Smooth muscle cell of the brain vasculature (primary cell): ENCODE results near the gene ENOX1.

Source experiments
- DNase-seq: peaks from one replicate; pipeline ENCODE4 v3.0.0-alpha.2; 2012; ENCODE audit warnings: low read depth, low spot score

The ENOX1 gene

DNA sequence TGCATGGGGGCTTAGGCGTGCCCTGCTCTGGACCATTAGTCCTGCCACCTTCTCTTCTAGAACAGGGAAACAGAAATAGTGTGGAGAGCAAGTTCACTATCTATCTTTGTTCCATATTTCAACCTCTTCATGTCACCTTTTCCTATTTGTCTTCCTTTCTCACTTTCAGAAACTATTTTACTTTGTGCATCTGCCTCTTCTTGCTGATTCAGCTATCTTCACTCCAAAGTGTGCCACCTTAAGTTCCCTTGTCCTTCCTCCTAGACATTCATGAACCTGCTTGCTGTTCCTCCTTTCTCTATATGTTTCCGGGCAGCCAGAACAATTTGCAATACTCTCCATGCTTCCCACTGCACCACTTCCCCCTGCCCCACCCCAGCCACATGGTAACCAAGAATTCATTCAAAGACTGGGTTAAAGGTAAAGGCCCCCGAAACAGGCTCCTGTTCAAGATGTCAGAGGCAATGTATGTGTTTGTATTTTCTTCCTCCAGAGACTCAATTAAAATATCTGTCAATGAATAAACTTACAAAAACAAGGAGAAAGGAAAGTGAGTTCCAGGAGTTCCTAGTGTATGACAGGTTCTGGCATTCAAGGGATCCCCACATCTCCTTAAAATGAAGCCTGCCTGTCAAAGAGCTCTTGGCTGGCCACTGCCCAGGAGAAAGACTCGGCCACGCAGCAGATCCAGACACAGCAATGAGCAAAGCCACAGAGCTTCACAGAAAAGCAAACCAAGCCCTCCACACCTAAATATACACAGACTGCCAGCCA lies 495.3 kb downstream of the ENOX1 start:
- DNase-seq, result no peak

DNA sequence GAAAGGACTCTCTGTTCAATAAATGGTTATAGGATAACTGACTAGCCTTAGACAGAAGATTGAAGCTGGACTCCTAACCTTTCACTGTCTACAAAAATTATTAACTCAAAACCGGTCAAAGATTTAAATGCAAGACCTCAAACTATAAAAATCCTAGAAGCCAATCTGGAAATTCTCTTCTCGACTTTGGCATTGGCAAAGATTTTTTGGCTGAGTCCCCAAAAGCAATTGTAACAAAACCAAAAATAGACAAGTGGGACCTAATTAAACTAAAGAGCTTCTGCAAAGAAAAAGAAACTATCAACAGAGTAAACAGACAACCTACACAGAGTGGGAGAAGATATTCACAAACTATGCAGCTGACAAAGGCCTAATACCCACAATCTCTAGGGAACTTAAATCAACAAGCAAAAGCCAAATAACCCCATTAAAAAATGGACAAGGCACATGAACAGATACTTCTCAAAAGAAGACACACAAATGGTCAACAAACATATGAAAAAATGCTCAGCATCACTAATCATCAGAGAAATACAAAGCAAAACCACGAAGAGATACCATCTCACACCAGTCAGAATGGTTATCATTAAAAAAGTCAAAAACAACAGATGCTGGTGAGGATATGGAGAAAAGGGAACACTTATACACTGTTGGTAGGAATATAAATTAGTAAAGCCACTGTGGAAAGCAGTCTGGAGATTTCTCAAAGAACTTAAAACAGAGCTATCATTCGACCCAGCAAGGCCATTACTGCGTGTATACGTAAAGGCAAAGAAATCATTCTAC lies 497.1 kb downstream of the ENOX1 start:
- no peak for DNase-seq

- DNase-seq, result no peak
Observed at GRCh38 chr13:43286751-43287150, 500.0 kb downstream of the ENOX1 start.

- DNase-seq, result no peak
Observed at GRCh38 chr13:43285933-43286597, 500.7 kb downstream of the ENOX1 start.

- no peak for DNase-seq
Observed at GRCh38 chr13:43284162-43284561, 502.6 kb downstream of the ENOX1 start.

- DNase-seq, result no peak
Observed at GRCh38 chr13:43279696-43280095, 507.1 kb downstream of the ENOX1 start.

- DNase-seq, result no peak
Observed at GRCh38 chr13:43278127-43278526, 508.6 kb downstream of the ENOX1 start.

- DNase-seq, result no peak
Observed at GRCh38 chr13:43277142-43277541, 509.6 kb downstream of the ENOX1 start.

DNA sequence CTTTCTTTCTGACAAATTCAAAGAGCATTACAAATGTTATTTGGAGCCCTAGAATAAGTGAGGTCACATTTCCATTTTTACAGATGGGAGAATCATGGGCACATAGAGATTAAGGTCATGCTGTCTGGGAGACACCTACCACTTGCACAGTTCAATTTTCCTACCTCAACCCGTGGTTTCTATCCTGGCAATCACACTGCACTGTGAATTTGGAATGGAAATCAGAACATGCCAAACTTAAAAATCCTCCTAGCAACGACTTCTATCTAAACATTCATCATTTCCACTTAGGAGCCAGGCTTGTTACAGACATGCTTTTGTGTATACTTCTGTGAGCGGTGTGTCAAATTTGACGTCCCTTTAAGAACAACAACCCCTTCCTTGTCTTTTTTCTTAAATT lies 511.9 kb downstream of the ENOX1 start:
- no peak for DNase-seq

DNA sequence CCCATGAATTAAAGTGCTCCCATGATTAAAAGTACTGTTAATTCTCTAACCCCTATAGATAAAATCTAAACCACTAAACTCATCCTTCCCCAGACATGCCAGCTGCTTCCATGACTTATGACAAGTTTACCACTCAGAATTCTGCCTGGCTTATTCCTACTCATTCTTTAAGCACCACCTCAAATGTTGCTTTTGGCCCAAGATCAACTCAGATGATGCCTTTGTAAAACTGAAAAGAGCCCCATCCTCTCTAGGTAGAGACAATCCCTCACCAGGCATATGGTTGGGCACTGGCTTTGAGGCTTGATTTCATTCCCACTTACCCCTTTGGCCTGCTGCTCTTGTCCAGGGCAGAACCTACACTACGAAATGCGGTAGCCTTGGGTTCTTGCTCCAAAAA lies 513.4 kb downstream of the ENOX1 start:
- DNase-seq, result no peak

GRCh38 chr13:43272851-43273250 lies 513.9 kb downstream of the ENOX1 start:
- no peak for DNase-seq

DNA sequence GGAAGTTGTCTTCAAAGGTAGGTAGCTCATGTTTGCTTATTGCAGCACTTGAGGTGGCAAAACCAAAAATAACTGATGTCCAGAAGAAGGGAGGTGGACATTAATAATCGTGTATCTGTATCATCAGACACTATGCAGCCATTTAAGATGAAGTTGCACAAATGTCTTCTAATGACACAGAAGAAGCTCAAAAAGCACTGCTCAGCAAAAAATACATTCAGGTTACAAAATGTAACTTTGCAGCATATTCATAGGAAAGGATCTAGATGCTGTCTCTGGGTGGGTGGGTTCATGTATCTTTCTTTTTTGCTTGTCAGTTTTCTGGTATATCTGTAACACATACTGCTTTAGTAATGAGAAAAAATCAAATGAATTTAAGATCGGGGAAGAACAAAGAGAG lies 515.6 kb downstream of the ENOX1 start:
- DNase-seq, result no peak

- no peak for DNase-seq
Observed at GRCh38 chr13:43270130-43270830, 516.5 kb downstream of the ENOX1 start.

- peak; percentile 37 for DNase-seq
Observed at GRCh38 chr13:43269037-43269481, 517.7 kb downstream of the ENOX1 start.

DNA sequence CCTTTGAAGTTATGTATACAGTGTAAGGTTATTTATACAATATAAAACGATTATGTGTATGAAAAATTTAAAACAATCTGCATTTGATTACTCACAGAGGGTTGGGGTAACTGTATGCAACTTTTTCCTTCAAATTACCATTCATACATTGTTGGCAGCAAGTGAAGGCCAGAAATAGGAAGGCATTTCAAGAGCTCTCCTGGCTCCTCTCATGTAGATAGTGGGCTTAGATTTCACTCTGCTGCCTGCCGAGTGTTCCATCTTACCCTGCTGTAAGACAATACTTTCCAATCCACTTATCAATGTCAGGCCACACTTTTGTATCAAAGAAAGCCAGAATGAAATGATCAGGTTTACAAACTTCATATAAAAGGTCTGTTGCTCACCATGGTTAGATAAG lies 518.1 kb downstream of the ENOX1 start:
- no peak for DNase-seq

- no peak for DNase-seq
Observed at GRCh38 chr13:43267916-43268315, 518.9 kb downstream of the ENOX1 start.

- DNase-seq, result no peak
Observed at GRCh38 chr13:43266936-43267615, 519.7 kb downstream of the ENOX1 start.

GRCh38 chr13:43265028-43265427 lies 521.7 kb downstream of the ENOX1 start:
- DNase-seq, result no peak

DNA sequence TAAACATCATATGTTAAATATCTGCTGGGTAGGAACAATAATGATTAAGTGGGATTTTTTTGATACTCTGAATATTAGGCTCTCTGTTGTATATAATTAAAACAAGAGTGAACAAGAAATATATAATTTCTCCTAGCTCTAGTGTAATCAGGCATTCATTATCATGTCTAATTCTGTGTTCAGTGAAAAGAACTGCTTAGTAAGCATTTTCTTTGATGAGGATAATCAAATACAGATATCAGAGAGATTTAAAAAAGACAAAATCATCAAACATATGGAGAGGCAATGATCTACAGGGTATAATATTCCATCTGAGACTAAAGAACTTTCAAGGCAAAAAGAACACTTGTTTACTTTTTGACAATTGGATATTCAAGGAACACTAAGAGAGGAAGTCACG lies 522.3 kb downstream of the ENOX1 start:
- DNase-seq, result no peak

DNA sequence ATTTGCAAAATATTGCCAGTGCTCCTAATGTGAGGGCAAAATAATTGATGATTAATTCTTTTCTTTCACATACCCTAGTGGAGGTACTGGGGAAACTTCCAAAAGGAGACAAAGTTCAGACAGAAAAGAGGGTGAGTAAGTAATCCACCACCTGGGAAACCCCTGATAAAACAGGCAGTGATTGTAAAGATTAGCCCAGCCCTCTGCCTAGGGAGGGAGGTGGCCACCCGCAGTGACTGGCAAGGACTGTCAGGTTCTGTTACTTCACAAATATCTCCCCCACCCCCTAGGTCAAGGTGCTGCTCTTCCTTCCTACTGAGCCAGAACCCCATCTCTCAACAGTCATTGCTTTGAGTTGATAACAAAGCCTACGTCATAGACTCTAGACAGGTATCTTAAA lies 523.7 kb downstream of the ENOX1 start:
- no peak for DNase-seq

DNA sequence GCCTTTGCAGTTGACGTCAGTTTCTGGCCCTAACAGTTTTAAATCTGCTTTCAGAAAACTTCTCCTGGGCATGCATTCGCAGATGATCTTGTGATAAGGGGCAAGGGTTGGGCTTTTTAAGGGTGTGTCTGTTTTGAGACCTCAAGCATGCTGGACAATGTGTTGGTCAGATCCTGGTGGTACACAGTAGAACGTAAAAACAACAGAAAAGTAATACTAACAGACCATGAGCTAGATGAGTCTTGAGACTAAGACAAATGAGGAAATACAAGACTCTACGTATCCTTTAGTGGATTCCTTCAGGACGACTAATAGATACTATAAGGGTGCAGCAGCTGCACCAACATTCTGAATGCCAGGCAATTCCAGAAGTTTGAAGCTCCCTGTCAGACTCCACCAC lies 525.8 kb downstream of the ENOX1 start:
- no peak for DNase-seq
